ENCODE results near the gene DALRD3.
A peak's percentile ranks its signal among the peaks of the same experiment; 100 is the strongest.

DALRD3 gene

GRCh38 chr3:49021213-49021812 is 2.9 kb upstream of the DALRD3 start:
- peak; percentile 100 for TF ChIP-seq POLR2AphosphoS5 (IDR thresholded peaks at IDR 0.05; ENCODE audit: low read depth, low read length)
- peak; percentile 95 for TF ChIP-seq TAF1 (IDR thresholded peaks at IDR 0.05; ENCODE audit: borderline replicate concordance, low read depth, low read length)
- peak; percentile 100 for TF ChIP-seq POLR2A (IDR thresholded peaks at IDR 0.05; ENCODE audit: low read depth, low read length)
- DNase-seq (ENCODE audit: insufficient read length) (peak; percentile 88), FAIRE-seq (no peak)

- peak; percentile 48 for DNase-seq (ENCODE audit: insufficient read length)
- TF ChIP-seq POLR2AphosphoS5 (IDR thresholded peaks at IDR 0.05; ENCODE audit: low read depth, low read length) (no peak; the same call in 1 of the 2 replicates), TAF1 (IDR thresholded peaks at IDR 0.05; ENCODE audit: borderline replicate concordance, low read depth, low read length) (0 out of 2 replicates have a peak, but pooled peaks have one; percentile 40), POLR2A (IDR thresholded peaks at IDR 0.05; ENCODE audit: low read depth, low read length) (peak; percentile 71; the same call in 1 of the 2 replicates)
- FAIRE-seq, result peak; percentile 92
These were observed 2.2 kb upstream of the DALRD3 start for GRCh38 chr3:49020330-49021212.

GRCh38 chr3:49019941-49020329 is 1.6 kb upstream of the DALRD3 start:
- no peak for FAIRE-seq
- no peak for DNase-seq (ENCODE audit: insufficient read length)
- no peak for TF ChIP-seq TAF1 (IDR thresholded peaks at IDR 0.05; ENCODE audit: borderline replicate concordance, low read depth, low read length)

GRCh38 chr3:49018707-49019006 is 277 bp upstream of the DALRD3 start:
- FAIRE-seq (peak; percentile 40), DNase-seq (ENCODE audit: insufficient read length) (no peak)
- TF ChIP-seq POLR2A (IDR thresholded peaks at IDR 0.05; ENCODE audit: low read depth, low read length), result no peak
- no peak for TF ChIP-seq POLR2AphosphoS5 (IDR thresholded peaks at IDR 0.05; ENCODE audit: low read depth, low read length)
- TF ChIP-seq TAF1 (IDR thresholded peaks at IDR 0.05; ENCODE audit: borderline replicate concordance, low read depth, low read length), result no peak

- no peak for FAIRE-seq
- TF ChIP-seq POLR2A (IDR thresholded peaks at IDR 0.05; ENCODE audit: low read depth, low read length) (no peak), POLR2AphosphoS5 (IDR thresholded peaks at IDR 0.05; ENCODE audit: low read depth, low read length) (no peak), TAF1 (IDR thresholded peaks at IDR 0.05; ENCODE audit: borderline replicate concordance, low read depth, low read length) (no peak)
- DNase-seq (ENCODE audit: insufficient read length), result no peak
These were observed 980 bp downstream of the DALRD3 start for GRCh38 chr3:49017229-49017970.

GRCh38 chr3:49016414-49017228 is 1.8 kb downstream of the DALRD3 start:
- no peak for TF ChIP-seq TAF1 (IDR thresholded peaks at IDR 0.05; ENCODE audit: borderline replicate concordance, low read depth, low read length)
- peak; percentile 66 for TF ChIP-seq POLR2A (IDR thresholded peaks at IDR 0.05; ENCODE audit: low read depth, low read length)
- TF ChIP-seq POLR2AphosphoS5 (IDR thresholded peaks at IDR 0.05; ENCODE audit: low read depth, low read length), result no peak
- no peak for FAIRE-seq

GRCh38 chr3:49015765-49016164 is 2.6 kb downstream of the DALRD3 start:
- no peak for DNase-seq (ENCODE audit: insufficient read length)
- no peak for TF ChIP-seq TAF1 (IDR thresholded peaks at IDR 0.05; ENCODE audit: borderline replicate concordance, low read depth, low read length)
- TF ChIP-seq POLR2A (IDR thresholded peaks at IDR 0.05; ENCODE audit: low read depth, low read length), result no peak
- TF ChIP-seq POLR2AphosphoS5 (IDR thresholded peaks at IDR 0.05; ENCODE audit: low read depth, low read length), result no peak; the same call in 1 of the 2 replicates
- no peak for FAIRE-seq

More at GRCh38 chr3:49016414-49017228, 1.8 kb downstream of the DALRD3 start:
- no peak for DNase-seq (ENCODE audit: insufficient read length)

GRCh38 chr3:49015072-49015471 is 3.3 kb downstream of the DALRD3 start:
- no peak for TF ChIP-seq POLR2A (IDR thresholded peaks at IDR 0.05; ENCODE audit: low read depth, low read length)
- no peak for TF ChIP-seq TAF1 (IDR thresholded peaks at IDR 0.05; ENCODE audit: borderline replicate concordance, low read depth, low read length)
- no peak; the same call in none of the 2 replicates for TF ChIP-seq POLR2AphosphoS5 (IDR thresholded peaks at IDR 0.05; ENCODE audit: low read depth, low read length)
- no peak for FAIRE-seq
- DNase-seq (ENCODE audit: insufficient read length), result no peak

- DNase-seq (ENCODE audit: insufficient read length), result peak; percentile 61
- peak; percentile 62 for TF ChIP-seq POLR2A (IDR thresholded peaks at IDR 0.05; ENCODE audit: low read depth, low read length)
- TF ChIP-seq POLR2AphosphoS5 (IDR thresholded peaks at IDR 0.05; ENCODE audit: low read depth, low read length), result no peak; the same call in 1 of the 2 replicates
- TF ChIP-seq TAF1 (IDR thresholded peaks at IDR 0.05; ENCODE audit: borderline replicate concordance, low read depth, low read length), result no peak
- FAIRE-seq, result peak; percentile 44
These were observed 4.4 kb downstream of the DALRD3 start for GRCh38 chr3:49013738-49014660.
